Ishikawa (cell line): ENCODE measurements around the gene ETHE1.

Experiments
- CEBPB ChIP-seq: IDR thresholded peaks from 2 replicates; pipeline ENCODE4 v1.6.1; 2012
- CREB1 ChIP-seq: IDR thresholded peaks from 2 replicates; pipeline ENCODE4 v1.6.1; 2012; ENCODE audit warnings: low read depth
- EGR1 ChIP-seq: IDR thresholded peaks from 2 replicates; pipeline ENCODE4 v1.6.1; 2012
- EP300 ChIP-seq: IDR thresholded peaks from 2 replicates; pipeline ENCODE4 v1.6.1; 2012; ENCODE audit warnings: borderline replicate concordance
- FOXM1 ChIP-seq: IDR thresholded peaks from 2 replicates; pipeline ENCODE4 v1.6.1; 2012; ENCODE audit warnings: low read depth, borderline replicate concordance
- NFIC ChIP-seq: IDR thresholded peaks from 2 replicates; pipeline ENCODE4 v1.6.1; 2012
- RAD21 ChIP-seq: IDR thresholded peaks from 2 replicates; pipeline ENCODE4 v1.6.1; 2012; ENCODE audit warnings: low read depth
- TAF1 ChIP-seq: IDR thresholded peaks from 2 replicates; pipeline ENCODE4 v1.6.1; 2012; ENCODE audit warnings: low read depth, mild to moderate bottlenecking
- TEAD4 ChIP-seq: IDR thresholded peaks from 2 replicates; pipeline ENCODE4 v1.6.1; 2012
- YY1 ChIP-seq: IDR thresholded peaks from 2 replicates; pipeline ENCODE4 v1.6.1; 2012; ENCODE audit warnings: low read depth
- ZBTB7A ChIP-seq: IDR thresholded peaks from 2 replicates; pipeline ENCODE4 v1.6.1; 2012; ENCODE audit warnings: low read depth
- TF ChIP-seq, protein P1 (sequence below): IDR thresholded peaks from 2 replicates; pipeline ENCODE4 v1.6.1; 2012; ENCODE audit warnings: low read depth, mild to moderate bottlenecking
- TF ChIP-seq, protein P2 (sequence below): IDR thresholded peaks from 2 replicates; pipeline ENCODE4 v1.6.1; 2012
- TF ChIP-seq, protein P3 (sequence below): IDR thresholded peaks from 2 replicates; pipeline ENCODE4 v1.6.1; 2012

DNA sequence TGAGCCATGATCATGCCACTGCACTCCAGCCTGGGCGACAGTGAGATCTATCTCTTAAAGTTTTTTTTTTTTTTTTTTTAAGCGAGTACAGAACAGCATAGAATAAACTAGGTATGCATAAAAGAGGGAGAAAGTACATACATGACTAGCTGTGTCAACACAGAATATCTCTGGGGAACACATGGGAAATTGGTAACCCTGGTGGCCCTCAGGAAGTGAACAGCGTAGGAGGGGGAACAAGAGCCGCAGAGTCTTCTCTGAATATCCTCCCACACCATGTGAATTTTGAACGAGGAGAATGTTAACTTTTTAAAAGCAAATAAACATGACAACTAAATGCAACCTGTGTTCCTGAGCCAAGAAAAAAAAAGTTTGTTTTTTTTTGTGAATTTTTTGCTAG lies 37.7 kb downstream of the ETHE1 start:
- TF ChIP-seq, protein P1, sequence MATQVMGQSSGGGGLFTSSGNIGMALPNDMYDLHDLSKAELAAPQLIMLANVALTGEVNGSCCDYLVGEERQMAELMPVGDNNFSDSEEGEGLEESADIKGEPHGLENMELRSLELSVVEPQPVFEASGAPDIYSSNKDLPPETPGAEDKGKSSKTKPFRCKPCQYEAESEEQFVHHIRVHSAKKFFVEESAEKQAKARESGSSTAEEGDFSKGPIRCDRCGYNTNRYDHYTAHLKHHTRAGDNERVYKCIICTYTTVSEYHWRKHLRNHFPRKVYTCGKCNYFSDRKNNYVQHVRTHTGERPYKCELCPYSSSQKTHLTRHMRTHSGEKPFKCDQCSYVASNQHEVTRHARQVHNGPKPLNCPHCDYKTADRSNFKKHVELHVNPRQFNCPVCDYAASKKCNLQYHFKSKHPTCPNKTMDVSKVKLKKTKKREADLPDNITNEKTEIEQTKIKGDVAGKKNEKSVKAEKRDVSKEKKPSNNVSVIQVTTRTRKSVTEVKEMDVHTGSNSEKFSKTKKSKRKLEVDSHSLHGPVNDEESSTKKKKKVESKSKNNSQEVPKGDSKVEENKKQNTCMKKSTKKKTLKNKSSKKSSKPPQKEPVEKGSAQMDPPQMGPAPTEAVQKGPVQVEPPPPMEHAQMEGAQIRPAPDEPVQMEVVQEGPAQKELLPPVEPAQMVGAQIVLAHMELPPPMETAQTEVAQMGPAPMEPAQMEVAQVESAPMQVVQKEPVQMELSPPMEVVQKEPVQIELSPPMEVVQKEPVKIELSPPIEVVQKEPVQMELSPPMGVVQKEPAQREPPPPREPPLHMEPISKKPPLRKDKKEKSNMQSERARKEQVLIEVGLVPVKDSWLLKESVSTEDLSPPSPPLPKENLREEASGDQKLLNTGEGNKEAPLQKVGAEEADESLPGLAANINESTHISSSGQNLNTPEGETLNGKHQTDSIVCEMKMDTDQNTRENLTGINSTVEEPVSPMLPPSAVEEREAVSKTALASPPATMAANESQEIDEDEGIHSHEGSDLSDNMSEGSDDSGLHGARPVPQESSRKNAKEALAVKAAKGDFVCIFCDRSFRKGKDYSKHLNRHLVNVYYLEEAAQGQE, result no peak
- TF ChIP-seq RAD21 (no peak), NFIC (no peak), TAF1 (no peak), EP300 (no peak), EGR1 (no peak), ZBTB7A (no peak), YY1 (no peak), TEAD4 (no peak), FOXM1 (no peak), CREB1 (no peak), CEBPB (no peak)
- TF ChIP-seq, protein P2, sequence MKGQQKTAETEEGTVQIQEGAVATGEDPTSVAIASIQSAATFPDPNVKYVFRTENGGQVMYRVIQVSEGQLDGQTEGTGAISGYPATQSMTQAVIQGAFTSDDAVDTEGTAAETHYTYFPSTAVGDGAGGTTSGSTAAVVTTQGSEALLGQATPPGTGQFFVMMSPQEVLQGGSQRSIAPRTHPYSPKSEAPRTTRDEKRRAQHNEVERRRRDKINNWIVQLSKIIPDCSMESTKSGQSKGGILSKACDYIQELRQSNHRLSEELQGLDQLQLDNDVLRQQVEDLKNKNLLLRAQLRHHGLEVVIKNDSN, result no peak
- TF ChIP-seq, protein P3, sequence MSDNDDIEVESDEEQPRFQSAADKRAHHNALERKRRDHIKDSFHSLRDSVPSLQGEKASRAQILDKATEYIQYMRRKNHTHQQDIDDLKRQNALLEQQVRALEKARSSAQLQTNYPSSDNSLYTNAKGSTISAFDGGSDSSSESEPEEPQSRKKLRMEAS, result no peak
